MCF 10A (cell line): ENCODE measurements around the gene MET. TPM values are rescaled to one million over a fixed set of nuclear protein-coding genes. Genes with fewer than 3 reads are reported as not detected.
"Not testable (repeated sequence)": the region's sequence is repeated elsewhere in the genome, so short reads cannot be mapped to it uniquely, and the experiment has no call there.

ENCODE experiments used
- BruUV-seq: library from RNA; stranded (reverse); fragments of 400-500 nt; replicated peaks from 2 replicates; lab custom pipeline; 2021; lab: Mats Ljungman, UMichigan
- CTCF ChIA-PET: fragments of 300-600 bp; sonication (Branson Sonifier 250); formaldehyde crosslinking; extraction: SDS; loops from one replicate; lab custom pipeline; 2021; ENCODE audit warnings: antibody characterized with exemption, inconsistent platforms; lab: Yijun Ruan, JAX
- POLR2A ChIA-PET: fragments of 300-600, 350-650 bp; sonication (Branson Sonifier 250); formaldehyde crosslinking; extraction: SDS; loops from one replicate; lab custom pipeline; 2020; ENCODE audit warnings: antibody characterized with exemption, inconsistent platforms; lab: Yijun Ruan, JAX
- DNase-seq: peaks from one replicate; pipeline ENCODE4 v3.0.0-alpha.2; 2018; ENCODE audit not compliant: unreplicated experiment
- H3K27ac Mint-ChIP-seq: one replicate; pipeline ENCODE4 v1.8.0; 2022; ENCODE audit warnings: mild to moderate bottlenecking, low read depth, mixed read lengths; ENCODE audit not compliant: unreplicated experiment
- H3K27me3 Mint-ChIP-seq: one replicate; pipeline ENCODE4 v1.8.0; 2022; ENCODE audit warnings: mixed read lengths; ENCODE audit not compliant: insufficient read depth, unreplicated experiment
- H3K36me3 Mint-ChIP-seq: one replicate; pipeline ENCODE4 v1.8.0; 2022; ENCODE audit warnings: mild to moderate bottlenecking, moderate library complexity, mixed read lengths; ENCODE audit not compliant: insufficient read depth, unreplicated experiment
- H3K4me1 Mint-ChIP-seq: one replicate; pipeline ENCODE4 v1.8.0; 2022; ENCODE audit warnings: mixed read lengths; ENCODE audit not compliant: insufficient read depth, unreplicated experiment
- H3K4me3 Mint-ChIP-seq: one replicate; pipeline ENCODE4 v1.8.0; 2022; ENCODE audit warnings: mild to moderate bottlenecking, moderate library complexity, mixed read lengths; ENCODE audit not compliant: unreplicated experiment
- H3K9me3 Mint-ChIP-seq: one replicate; pipeline ENCODE4 v1.8.0; 2022; ENCODE audit warnings: mixed read lengths; ENCODE audit not compliant: unreplicated experiment
- CTCF ChIP-seq: fragments of 200-600 bp; IDR thresholded peaks from one replicate; pipeline ENCODE4 v1.8.0; 2022; ENCODE audit warnings: antibody characterized with exemption, mild to moderate bottlenecking; ENCODE audit not compliant: unreplicated experiment
- intact Hi-C: fragments of 100-400 bp; cut with micrococcal nuclease; formaldehyde crosslinking; loops from 2 replicates; pipeline ENCODE4 v1.14.1; 2022
- total RNA-seq: library from RNA; stranded (reverse); gene quantifications from 2 replicates; pipeline ENCODE4 v1.2.3, GENCODE V29; 2022

The MET gene
- total RNA-seq, 1 experiment from 2014 or later = 129 TPM

GRCh38 chr7:116715077-116715476 is 43.1 kb downstream of the MET start:
- CTCF ChIA-PET = interaction anchor here (0.5 to 1.4 kb wide), 3 partner anchors 12 to 209 kb away, joined by 3 to 6 read pairs (median 3); no protein-coding TSS in a partner anchor
- no peak for TF ChIP-seq CTCF
- POLR2A ChIA-PET = interaction anchor here (3.3 kb wide), 1 partner anchor 13 kb away, joined by 36 read pairs; no protein-coding TSS in a partner anchor
- peaks cover 43% of the 10 kb centered on the region for H3K4me1 Mint-ChIP-seq
- no peak overlapping the region for H3K4me3 Mint-ChIP-seq
- H3K36me3 Mint-ChIP-seq = no peaks in the 10 kb centered on the region
- no peaks in the 10 kb centered on the region for H3K27me3 Mint-ChIP-seq
- H3K27ac Mint-ChIP-seq = peak overlapping the region; percentile 84
- no peaks in the 10 kb centered on the region for H3K9me3 Mint-ChIP-seq
- no TSS peak for BruUV-seq
- intact Hi-C loops = no loop called here
- no peak for DNase-seq

GRCh38 chr7:116717137-116717536 is 45.1 kb downstream of the MET start:
- DNase-seq = no peak
- Mint-ChIP-seq H3K27me3 (no peaks in the 10 kb centered on the region), H3K9me3 (no peaks in the 10 kb centered on the region), H3K27ac (peak overlapping the region; percentile 84), H3K4me3 (no peak overlapping the region), H3K4me1 (peaks cover 31% of the 10 kb centered on the region), H3K36me3 (no peaks in the 10 kb centered on the region)
- intact Hi-C loops = loop anchor here (2.0 kb wide), 1 partner anchor 44 kb away; the partner anchor contains the start of gene MET
- no peak for TF ChIP-seq CTCF
- ChIA-PET POLR2A (interaction anchor here (0.7 to 3.3 kb wide), 20 partner anchors 10 to 151 kb away, joined by 3 to 54 read pairs (median 8); partner anchors contain the start of gene MET), CTCF (interaction anchor here (0.6 to 2.5 kb wide), 14 partner anchors 10 to 579 kb away, joined by 3 to 10 read pairs (median 4); partner anchors contain the start of gene MET)
- TSS peak; percentile 71 for BruUV-seq

- Mint-ChIP-seq H3K4me1 (peaks cover 19% of the 10 kb centered on the region), H3K27ac (peak overlapping the region; percentile 23), H3K36me3 (peaks cover 13% of the 10 kb centered on the region)
- H3K27me3 Mint-ChIP-seq, intact Hi-C loops, POLR2A ChIA-PET, CTCF ChIA-PET, H3K9me3 Mint-ChIP-seq, DNase-seq, BruUV-seq, H3K4me3 Mint-ChIP-seq: not testable (repeated sequence)
Measured at GRCh38 chr7:116723959-116724529, 52.0 kb downstream of the MET start.

DNA sequence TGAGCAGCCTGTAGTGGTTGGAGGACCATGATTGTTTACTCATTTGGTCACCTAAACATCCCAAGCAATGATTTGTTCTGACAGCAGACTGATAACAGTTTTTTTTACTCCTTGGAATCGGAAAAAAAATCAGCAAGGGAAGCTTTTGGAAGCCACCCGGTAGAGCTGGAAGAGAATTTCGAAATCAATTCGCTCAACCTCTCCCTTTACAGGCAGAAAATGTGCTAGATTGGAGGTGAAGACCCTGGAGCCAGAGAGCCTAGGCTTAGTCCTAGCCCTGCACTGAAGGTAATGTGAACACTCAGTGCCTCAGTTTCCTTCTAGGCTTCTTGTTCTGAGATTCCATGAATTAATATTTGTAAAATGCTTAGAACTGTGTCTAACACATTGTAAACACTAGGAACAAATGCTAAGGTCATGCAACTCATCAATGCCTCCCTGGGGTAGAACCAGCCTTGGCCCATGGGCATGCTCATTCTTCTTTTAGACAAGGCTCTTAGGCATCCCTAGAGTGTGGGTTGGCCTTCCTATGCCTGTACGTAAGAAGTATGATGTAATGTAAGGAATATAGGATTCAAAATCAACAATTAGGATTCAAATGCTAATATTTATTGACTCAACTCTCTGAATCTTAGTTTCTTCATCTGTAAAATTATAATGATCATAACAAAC is 52.7 kb downstream of the MET start:
- Mint-ChIP-seq H3K4me3 (no peak overlapping the region), H3K36me3 (peaks cover 13% of the 10 kb centered on the region), H3K27me3 (no peaks in the 10 kb centered on the region), H3K4me1 (peaks cover 19% of the 10 kb centered on the region), H3K27ac (peak overlapping the region; percentile 23), H3K9me3 (no peaks in the 10 kb centered on the region)
- BruUV-seq = no TSS peak
- no peak for DNase-seq
- no peak for TF ChIP-seq CTCF
- ChIA-PET POLR2A (no interaction called here), CTCF (no interaction called here)
- intact Hi-C loops = no loop called here
